ENCODE results near the gene FARP2. TPM values are rescaled to one million over a fixed set of nuclear protein-coding genes. Genes with fewer than 3 reads are reported as not detected.

FARP2 gene
- total and polyA plus RNA-seq, 2 of the 4 experiments (the other 2 are of a cell fraction) = 17.1 to 30.8 TPM

DNA sequence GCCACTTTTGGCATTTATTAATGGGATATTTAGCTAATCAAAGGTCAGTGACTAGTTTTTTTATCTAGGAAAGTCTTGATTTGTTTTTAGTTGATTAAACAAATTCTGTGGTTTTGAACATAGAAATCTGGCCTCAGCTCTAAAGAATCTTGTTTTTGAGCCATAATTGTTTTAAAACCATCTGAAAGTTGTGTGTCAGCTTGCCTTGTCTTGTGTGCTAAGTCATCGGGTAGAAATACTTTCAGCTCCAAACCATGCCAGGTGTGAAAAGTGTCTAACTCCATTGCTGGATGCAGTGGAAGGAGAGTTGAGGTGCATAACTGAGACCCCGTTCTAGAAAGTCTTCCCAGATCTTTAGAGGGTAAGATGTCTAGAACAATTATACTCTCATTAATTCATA is 22.7 kb downstream of the FARP2 start:
- Histone ChIP-seq H3K27ac (ENCODE audit: insufficient read depth, low read length) (peak overlapping the region; percentile 87; the same call in 1 of the 2 replicates), H3K9me3 (ENCODE audit: control insufficient read depth, insufficient read depth, low read length) (no peaks in the 10 kb centered on the region), H2BK5ac (ENCODE audit: low read depth, low read length, poor library complexity, severe bottlenecking) (peak overlapping the region; percentile 61), H4K5ac (ENCODE audit: low read depth, low read length) (no peak overlapping the region), H2AK5ac (ENCODE audit: low read depth, low read length) (peak overlapping the region; percentile 48; the same call in 1 of the 2 replicates), H3K79me1 (ENCODE audit: low read depth in 1 of 2, low read length in 2 of 2) (peaks cover 40 to 68% of the 10 kb centered on the region in 2 experiments), H4K20me1 (ENCODE audit: insufficient read depth, low read length) (peaks cover 22% of the 10 kb centered on the region; the same call in 1 of the 2 replicates), H3K9me1 (ENCODE audit: insufficient read depth, low read length) (peaks cover 27% of the 10 kb centered on the region), H3K56ac (ENCODE audit: extremely low read depth, insufficient read depth, low read length) (no peak overlapping the region), H3K4ac (ENCODE audit: low read depth, low read length) (peak overlapping the region; percentile 45; the same call in 1 of the 2 replicates), H4K91ac (ENCODE audit: insufficient read depth, low read depth, low read length) (no peak overlapping the region), H2AFZ (replicated peaks; ENCODE audit: low read length, poor library complexity) (no peak overlapping the region), H2AK9ac (replicated peaks; ENCODE audit: low read depth, low read length, poor library complexity) (no peak overlapping the region), H3K14ac (replicated peaks; ENCODE audit: low read depth, low read length) (peak overlapping the region; percentile 82), H2BK20ac (ENCODE audit: low read depth, low read length) (peak overlapping the region; percentile 24; the same call in 1 of the 2 replicates), H3K4me1 (ENCODE audit: control insufficient read depth, insufficient read depth, low read length) (peaks cover 15% of the 10 kb centered on the region), H4K8ac (ENCODE audit: low read depth in 2 of 2, low read length in 2 of 2) (peak overlapping the region in 1 of 2 experiments; percentile 47; a peak in 1 of 4 replicates), H3K9ac (ENCODE audit: low read depth, low read length) (no peak overlapping the region), H3K23ac (ENCODE audit: low read depth, low read length) (0 out of 2 replicates have a peak overlapping the region, but pooled peaks have one; percentile 81), H2BK15ac (ENCODE audit: low read depth, low read length) (no peak overlapping the region), H3K18ac (ENCODE audit: low read depth, low read length) (peak overlapping the region; percentile 81), H3K27me3 (ENCODE audit: control insufficient read depth, insufficient read depth, low read length) (no peaks in the 10 kb centered on the region), H2BK120ac (ENCODE audit: low read depth, low read length) (peak overlapping the region; percentile 79; the same call in 1 of the 2 replicates), H3K4me2 (ENCODE audit: low read depth, low read length) (peak overlapping the region; percentile 71), H3K4me3 (ENCODE audit: insufficient read depth, low read depth, low read length) (no peak overlapping the region), H3K36me3 (ENCODE audit: control insufficient read depth, insufficient read depth, low read length) (peaks cover 15% of the 10 kb centered on the region)
- dilution Hi-C loops (cut with HindIII; ENCODE audit: low sequenced_read_pairs, unreplicated experiment) (no loop called here), in situ Hi-C loops (cut with MboI; ENCODE audit: low sequenced_read_pairs) (no loop called here), intact Hi-C loops (cut with micrococcal nuclease) (loop anchor here (5.0 kb wide), 1 partner anchor 33 kb away; no protein-coding TSS in a partner anchor)
- ChIA-PET CTCF (no interaction called here), POLR2A (ENCODE audit: unreplicated experiment) (no interaction called here)
- no CpG with 5 or more reads among the region's 2 CpGs for WGBS, 2 experiments (ENCODE audit: extremely low coverage in 2 of 2, insufficient read length in 1 of 2)
- no TSS peak for BruUV-seq (replicated peaks)
- DNase-seq (peak; percentile 31), ATAC-seq (ENCODE audit: low read depth) (0 out of 2 replicates have a peak, but pooled peaks have one; percentile 47)
- TF ChIP-seq SMC3 (IDR thresholded peaks at IDR 0.05; ENCODE audit: low read depth, low read length) (no peak), MAFK (IDR thresholded peaks at IDR 0.05; ENCODE audit: low read depth, low read length) (no peak)

Measured in IMR-90 (cell line).